Stimulated activated CD4-positive, alpha-beta T cell treated with anti-CD3 and anti-CD28 coated beads, TNF-alpha, amount 100 ng/mL, for 1 hour (primary cell): ENCODE results near the gene OR2K2.
"Not testable (repeated sequence)": the region's sequence is repeated elsewhere in the genome, so short reads cannot be mapped to it uniquely, and the experiment has no call there.

Source experiments
- DNase-seq, 3 donors: peaks; one replicate each; pipeline ENCODE4 v3.0.0-alpha.2; 2020; ENCODE audit warnings: low read depth in 3 of 3, low spot score in 1 of 3

The OR2K2 gene

DNA sequence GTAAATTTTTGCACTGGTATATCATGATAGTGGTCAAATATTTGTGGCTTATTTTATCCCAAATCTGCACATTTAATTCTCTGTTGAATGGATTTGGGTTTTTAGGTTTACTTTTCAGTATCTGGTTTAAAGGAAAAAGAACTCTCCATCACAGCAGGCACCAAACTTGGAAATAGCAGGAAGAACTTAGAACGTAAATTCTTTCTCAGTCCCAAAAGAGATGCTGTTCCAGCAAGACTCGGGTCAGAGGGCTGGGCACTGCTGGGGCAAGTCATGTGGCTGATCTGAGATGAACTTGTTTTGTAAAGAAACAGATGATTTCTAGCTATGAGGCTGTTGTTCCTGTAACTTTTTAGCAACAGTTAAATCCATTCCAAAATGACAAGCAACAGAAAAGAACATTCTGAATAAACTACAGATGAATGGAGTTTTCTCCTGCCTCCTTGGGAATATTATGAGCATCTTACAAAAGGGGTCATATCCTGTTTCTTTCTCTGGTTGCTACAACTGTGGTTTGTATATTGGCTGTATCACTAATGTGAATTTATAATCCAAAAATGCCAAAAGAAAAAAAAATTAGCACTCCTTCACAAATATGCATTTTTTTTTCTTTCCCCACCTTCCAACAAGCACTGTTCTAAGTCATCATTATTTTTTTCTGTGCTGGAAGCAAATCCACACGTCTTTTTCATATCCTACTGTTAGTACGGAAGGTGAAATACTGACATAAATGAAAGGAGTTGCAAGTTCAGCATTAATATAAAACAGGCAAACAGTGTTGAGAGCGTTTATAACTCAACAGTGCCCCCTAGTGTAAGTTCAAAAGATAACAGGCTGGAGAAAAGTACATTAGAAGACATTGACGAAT lies 31.1 kb downstream of the OR2K2 start:
- DNase-seq, result no peak

DNA sequence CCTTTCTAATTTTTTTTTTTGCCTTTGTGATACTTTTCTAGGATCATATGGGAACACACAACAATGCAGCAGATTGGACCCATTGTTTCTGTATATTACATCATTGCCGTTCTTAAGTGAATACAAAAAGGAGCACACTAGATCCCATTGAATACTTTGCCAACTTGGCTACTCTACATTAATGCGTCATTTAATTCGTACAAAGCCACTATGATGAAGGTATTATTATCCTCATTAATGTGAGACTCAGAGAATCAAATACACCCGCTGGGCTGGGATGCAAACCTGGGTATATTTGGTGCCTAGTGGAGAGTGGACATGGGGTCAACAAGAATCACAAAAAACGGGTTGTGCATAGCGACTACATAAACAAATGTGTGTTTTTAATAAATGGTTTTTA lies 31.9 kb downstream of the OR2K2 start:
- DNase-seq, result no peak

DNA sequence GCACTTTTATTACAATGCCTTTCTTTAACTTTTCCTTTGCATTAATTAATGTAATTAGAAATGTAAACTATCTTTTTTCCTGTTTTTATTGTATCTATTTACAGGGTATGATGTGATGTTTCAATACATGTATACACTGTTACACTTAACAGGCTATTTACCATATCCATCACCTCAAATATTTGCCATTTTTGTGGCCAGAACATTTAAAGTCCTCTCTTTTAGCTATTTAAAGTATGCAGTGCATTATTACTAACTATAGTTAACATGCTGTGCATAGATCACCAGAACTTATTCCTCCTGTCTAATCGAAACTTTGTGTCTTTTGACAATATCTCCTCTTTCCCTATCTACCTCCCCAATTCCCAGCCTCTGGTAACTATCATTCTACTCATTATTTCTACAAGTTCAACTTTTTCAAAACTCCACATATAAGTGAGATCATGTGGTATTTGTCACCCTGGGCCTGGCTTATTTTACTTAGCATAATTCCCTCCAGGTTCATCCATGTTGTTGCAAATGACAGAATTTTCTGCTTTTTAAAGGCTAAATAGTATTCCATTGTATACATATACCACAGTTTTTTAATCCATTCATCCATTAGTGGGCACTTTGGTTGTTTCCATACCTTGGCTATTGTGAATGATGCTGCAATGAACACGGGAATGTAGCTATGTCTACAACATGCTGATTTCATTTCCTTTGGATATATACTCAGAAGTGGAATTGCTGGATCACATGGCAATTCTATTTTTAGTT lies 32.8 kb downstream of the OR2K2 start:
- no peak for DNase-seq

DNA sequence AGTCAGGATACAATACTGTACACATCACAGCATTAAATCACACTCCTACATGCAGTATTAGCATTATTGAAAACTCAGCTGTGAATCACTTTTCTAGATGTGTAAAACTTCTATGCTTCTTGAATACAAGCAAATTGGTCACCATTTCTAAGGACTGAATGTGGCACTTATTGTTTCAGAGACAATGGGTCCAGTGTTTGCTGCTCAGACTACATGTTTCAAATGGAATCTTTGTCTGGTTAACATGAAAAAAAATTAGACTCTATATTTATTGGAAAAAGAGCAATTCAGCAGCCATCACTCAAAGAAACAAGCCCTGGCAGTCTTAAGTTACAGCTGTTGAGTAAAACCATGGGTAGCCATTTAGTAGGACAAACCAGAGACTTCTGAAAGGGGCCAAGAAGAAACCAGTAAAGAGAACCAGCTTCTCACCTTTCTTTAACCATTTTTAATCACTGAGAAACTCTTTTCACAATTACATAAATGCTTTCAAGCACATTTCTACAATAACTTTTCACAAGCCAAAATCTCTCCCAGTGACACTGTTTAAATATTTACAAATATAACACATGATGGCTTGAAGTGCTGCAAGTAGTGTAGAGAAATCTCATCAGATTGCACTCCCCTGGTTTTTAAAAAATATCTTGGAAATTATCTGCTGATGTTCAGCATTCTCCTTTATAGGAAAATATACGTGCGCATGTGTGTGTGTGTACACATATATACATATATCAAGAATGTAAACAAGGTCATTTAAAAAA lies 35.2 kb downstream of the OR2K2 start:
- DNase-seq, result no peak

DNA sequence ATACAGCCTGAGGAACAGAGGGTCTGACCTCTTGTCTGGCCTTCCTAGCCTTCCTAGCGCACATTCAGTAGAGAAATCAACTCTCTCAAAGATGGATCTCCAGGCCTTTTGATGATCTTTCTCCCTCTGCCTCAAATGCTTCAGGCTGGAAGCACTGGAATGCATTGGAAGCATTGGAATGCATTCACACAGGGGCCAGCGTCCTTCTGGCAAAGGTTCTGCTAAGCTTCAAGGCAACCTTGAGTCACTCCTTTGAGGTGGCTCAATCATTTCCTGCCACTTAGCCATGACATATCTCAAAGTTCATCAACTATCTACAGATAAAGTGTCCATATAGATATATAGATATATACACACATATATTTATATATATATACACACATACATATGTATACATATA lies 42.9 kb downstream of the OR2K2 start:
- no peak for DNase-seq

DNA sequence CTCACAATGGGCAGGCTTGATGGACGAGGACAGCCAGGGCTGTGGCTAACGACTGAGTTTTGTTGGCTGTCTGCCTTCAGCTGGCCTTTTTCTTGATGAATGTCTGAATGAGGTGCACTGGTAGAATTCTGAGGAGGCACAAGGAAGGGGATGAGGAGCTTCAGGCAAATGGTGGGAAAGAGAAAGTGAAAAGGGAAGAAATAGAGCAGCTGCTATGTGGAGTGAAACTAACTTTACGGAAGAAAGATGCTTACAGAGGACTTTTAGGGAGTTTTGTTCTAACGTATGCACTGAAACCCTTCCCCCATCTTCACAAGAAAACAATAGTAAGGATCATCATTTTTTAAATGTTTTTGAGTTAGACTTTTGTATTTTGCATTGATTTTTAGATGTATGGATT lies 45.3 kb downstream of the OR2K2 start:
- no peak for DNase-seq

DNA sequence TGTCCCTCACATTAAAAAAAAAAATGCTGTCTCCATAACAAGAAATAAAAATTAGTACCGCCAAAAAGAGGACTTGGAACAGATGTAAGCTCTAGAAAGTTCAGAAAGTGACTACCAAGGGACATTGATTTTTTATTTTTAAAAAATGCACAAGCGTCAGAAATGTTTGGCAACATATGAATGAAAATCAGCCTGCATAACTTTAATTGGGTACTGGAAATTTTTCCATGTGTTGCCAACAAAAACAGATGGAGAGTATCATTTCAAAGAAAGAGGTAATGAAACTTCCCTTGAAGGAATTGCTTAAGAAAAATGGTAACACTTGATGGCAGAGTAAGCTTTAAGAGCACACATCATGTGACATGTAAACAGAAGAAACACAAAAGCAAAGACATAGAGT lies 47.2 kb downstream of the OR2K2 start:
- DNase-seq, result no peak

DNA sequence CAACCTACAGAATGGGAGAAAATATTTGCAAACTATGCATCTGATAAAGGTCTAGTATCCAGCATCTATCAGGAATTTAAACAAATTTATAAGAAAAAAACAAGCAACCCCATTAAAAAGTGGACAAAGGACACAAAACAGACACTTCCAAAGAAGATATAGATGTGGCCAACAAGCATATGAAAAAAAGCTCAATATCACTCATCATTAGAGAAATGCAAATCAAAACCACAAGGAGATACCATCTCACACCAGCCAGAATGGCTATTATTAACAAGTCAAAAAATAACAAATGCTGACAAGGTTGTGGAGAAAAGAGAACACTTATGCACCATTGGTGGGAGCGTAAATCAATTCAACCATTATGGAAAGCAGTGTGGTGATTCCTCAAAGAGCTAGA lies 49.2 kb downstream of the OR2K2 start:
- not testable (repeated sequence) for DNase-seq
